ENCODE measurements around the gene BRD4.

- TF ChIP-seq, protein P1, sequence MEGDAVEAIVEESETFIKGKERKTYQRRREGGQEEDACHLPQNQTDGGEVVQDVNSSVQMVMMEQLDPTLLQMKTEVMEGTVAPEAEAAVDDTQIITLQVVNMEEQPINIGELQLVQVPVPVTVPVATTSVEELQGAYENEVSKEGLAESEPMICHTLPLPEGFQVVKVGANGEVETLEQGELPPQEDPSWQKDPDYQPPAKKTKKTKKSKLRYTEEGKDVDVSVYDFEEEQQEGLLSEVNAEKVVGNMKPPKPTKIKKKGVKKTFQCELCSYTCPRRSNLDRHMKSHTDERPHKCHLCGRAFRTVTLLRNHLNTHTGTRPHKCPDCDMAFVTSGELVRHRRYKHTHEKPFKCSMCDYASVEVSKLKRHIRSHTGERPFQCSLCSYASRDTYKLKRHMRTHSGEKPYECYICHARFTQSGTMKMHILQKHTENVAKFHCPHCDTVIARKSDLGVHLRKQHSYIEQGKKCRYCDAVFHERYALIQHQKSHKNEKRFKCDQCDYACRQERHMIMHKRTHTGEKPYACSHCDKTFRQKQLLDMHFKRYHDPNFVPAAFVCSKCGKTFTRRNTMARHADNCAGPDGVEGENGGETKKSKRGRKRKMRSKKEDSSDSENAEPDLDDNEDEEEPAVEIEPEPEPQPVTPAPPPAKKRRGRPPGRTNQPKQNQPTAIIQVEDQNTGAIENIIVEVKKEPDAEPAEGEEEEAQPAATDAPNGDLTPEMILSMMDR (IDR thresholded peaks at IDR 0.05): no peak
- TF ChIP-seq POLR2A (IDR thresholded peaks at IDR 0.05; ENCODE audit: low read depth) (no peak), POLR2AphosphoS5 (IDR thresholded peaks at IDR 0.05) (no peak)
Observed at GRCh38 chr19:15313649-15314279, 18.6 kb downstream of the BRD4 start.

Data from esophagus muscularis mucosa (tissue), 3 donors.